GM23338 (cell line): ENCODE data around the gene EXTL1.

Experiments
- CREB1 ChIP-seq: fragments of 250-450 bp; sonication (Bioruptor Pico); IDR thresholded peaks from 2 replicates; pipeline ENCODE4 v1.5.0; 2020; ENCODE audit warnings: low read depth, mild to moderate bottlenecking, moderate library complexity
- CTCF ChIP-seq, 2 experiments: fragments of 200-600 bp in 1 of 2; sonication (generic) in 1 of 2; conservative IDR thresholded peaks; 2 replicates each; pipeline versions ENCODE4 v1.5.1 to v1.6.1; 2016 to 2017; ENCODE audit warnings: antibody characterized with exemption in 2 of 2, low read depth in 2 of 2, mild to moderate bottlenecking in 2 of 2, moderate library complexity in 1 of 2
- ETS1 ChIP-seq: IDR thresholded peaks from 2 replicates; pipeline ENCODE4 v1.6.1; 2016; ENCODE audit warnings: antibody characterized with exemption
- EZH2 ChIP-seq: fragments of 200-600 bp; sonication (generic); IDR thresholded peaks from one replicate; pipeline ENCODE4 v1.8.0; 2017; ENCODE audit warnings: antibody characterized with exemption, mild to moderate bottlenecking, low read depth; ENCODE audit not compliant: unreplicated experiment
- EZH2phosphoT487 ChIP-seq: fragments of 200-600 bp; sonication (generic); IDR thresholded peaks from one replicate; pipeline ENCODE4 v1.8.1; 2018; ENCODE audit warnings: antibody characterized with exemption; ENCODE audit not compliant: unreplicated experiment
- JUNB ChIP-seq: IDR thresholded peaks from one replicate; pipeline ENCODE4 v1.6.1; 2016; ENCODE audit warnings: antibody characterized with exemption; ENCODE audit not compliant: unreplicated experiment
- NANOG ChIP-seq: IDR thresholded peaks from 2 replicates; pipeline ENCODE4 v1.6.1; 2016; ENCODE audit warnings: antibody characterized with exemption, borderline replicate concordance
- POLR2AphosphoS5 ChIP-seq: IDR thresholded peaks from 2 replicates; pipeline ENCODE4 v1.6.1; 2016; ENCODE audit warnings: antibody characterized with exemption, low read depth
- REST ChIP-seq: IDR thresholded peaks from one replicate; pipeline ENCODE4 v1.6.1; 2018; ENCODE audit warnings: antibody characterized with exemption; ENCODE audit not compliant: unreplicated experiment
- ZNF462 ChIP-seq: fragments of 250-450 bp; sonication (Bioruptor Pico); IDR thresholded peaks from 2 replicates; pipeline ENCODE4 v1.5.0; 2020; ENCODE audit warnings: mild to moderate bottlenecking, moderate library complexity

- no peak for TF ChIP-seq CTCF (conservative IDR thresholded peaks at IDR 0.05; ENCODE audit: low read depth in 2 of 2)
- TF ChIP-seq POLR2AphosphoS5 = no peak
- TF ChIP-seq EZH2phosphoT487 = no peak
- TF ChIP-seq NANOG = no peak
- TF ChIP-seq EZH2 = no peak
- TF ChIP-seq CREB1 = no peak
- TF ChIP-seq REST = no peak
- TF ChIP-seq JUNB = no peak
- no peak for TF ChIP-seq ETS1
- TF ChIP-seq ZNF462 (CRISPR knock-in tag) = no peak
Observed at GRCh38 chr1:26047278-26047874, 25.8 kb downstream of the EXTL1 start.
